ACHN (cell line): ENCODE measurements around the gene ACKR1.

Experiments used
- DNase-seq: peaks from one replicate; pipeline ENCODE4 v3.0.0-alpha.2; 2015
- in situ Hi-C: cut with HindIII; loops from 2 replicates; pipeline ENCODE4 v1.10.0; 2017; ENCODE audit warnings: low sequenced_read_pairs, low pct_ligation_motif_present, low pct_unique_long_range_greater_than_20kb

The ACKR1 gene

DNA sequence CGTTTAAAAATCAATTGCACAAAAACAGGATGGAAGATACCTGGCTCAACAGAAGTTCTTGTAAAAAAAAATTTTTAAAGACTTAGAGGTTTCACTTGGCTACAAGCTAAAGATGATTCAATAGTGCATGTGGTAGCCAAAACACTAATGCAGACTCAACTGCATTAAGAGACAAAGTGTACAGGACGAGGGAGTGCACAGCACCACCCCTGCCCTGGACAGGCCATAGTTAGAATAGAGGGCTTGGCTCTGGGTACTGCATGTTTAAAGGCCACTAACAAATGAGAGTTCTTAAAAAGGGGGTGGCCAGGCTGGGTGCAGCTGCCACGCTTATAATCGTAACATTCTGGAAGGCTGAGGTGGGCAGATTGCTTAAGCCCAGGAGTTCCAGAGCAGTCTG lies 7.9 kb downstream of the ACKR1 start:
- DNase-seq = no peak
- in situ Hi-C loops = no loop called here

DNA sequence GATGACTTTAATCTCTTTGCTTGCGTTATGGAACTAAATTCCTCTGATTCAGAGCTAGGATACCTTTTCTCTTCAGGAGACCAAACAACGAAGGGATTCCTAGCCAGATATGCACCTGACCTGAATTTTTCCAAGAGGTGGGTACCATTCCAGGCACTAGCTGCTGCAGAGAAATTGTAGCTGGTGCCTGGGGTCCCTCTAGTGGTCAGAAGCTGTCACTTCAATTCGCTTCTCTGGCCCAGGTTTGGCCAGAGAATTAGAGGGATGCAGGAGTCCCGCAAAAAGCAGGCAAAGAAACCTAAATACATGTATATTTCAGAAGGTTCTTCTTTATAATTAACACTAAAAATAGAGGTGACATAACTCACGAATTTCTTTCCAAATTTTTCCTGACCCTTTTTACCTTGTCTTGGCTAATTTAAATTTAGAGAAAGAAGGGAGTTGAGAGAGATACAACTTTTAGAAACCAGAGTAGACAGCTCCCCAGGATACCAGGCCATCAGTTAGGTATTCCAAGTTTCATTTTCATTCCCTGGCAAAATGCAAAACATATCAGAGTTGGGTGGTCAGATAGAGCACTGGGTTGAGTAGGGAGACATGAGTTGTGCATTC lies 9.6 kb downstream of the ACKR1 start:
- peak; percentile 58 for DNase-seq
- in situ Hi-C loops = no loop called here

DNA sequence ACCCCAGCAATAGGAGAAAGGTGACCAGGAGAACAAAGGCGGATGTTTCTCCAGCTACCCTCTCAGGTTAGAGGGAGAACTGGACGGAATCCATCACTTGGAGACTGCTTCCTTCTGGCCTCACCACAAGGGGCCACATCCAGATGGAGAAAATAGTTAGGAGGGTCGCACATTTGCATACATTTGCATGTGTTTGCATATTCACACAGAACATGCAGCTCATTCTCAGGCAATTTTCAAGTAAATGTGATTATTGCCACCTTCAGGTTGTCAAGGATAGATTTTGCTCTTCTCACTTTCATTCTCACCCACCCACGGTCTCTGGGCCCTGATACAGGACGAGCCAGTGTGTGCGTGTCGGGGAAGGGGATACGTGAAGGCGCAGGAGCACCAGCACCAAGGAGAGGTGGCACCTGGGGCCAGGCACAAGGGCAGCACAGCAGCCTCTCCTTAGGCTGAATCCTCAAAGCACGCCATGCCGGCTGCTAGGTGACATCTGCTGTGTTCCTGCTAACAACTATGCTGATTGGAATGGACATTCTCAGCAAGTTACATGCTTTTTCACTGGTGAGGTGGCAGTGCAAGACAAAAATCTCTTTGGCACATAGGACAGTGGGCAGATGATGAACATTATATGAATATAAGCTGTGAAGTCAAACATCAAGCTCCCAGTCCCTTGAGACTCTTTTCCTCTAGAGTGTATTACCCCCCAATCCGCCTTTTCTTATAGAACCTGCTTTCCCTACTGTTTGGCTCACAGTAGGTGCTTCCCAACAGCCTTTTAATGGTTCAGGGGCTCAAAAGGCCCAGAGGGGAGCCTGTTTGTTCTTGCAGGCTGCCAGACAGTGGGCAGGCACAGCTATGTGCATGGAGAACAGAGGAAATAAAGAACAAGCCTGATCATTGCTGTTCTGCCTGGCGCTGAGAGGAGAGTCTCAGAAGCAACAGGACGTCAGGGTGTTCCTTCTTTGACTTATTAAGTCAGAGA lies 14.3 kb downstream of the ACKR1 start:
- in situ Hi-C loops = no loop called here
- DNase-seq = no peak

DNA sequence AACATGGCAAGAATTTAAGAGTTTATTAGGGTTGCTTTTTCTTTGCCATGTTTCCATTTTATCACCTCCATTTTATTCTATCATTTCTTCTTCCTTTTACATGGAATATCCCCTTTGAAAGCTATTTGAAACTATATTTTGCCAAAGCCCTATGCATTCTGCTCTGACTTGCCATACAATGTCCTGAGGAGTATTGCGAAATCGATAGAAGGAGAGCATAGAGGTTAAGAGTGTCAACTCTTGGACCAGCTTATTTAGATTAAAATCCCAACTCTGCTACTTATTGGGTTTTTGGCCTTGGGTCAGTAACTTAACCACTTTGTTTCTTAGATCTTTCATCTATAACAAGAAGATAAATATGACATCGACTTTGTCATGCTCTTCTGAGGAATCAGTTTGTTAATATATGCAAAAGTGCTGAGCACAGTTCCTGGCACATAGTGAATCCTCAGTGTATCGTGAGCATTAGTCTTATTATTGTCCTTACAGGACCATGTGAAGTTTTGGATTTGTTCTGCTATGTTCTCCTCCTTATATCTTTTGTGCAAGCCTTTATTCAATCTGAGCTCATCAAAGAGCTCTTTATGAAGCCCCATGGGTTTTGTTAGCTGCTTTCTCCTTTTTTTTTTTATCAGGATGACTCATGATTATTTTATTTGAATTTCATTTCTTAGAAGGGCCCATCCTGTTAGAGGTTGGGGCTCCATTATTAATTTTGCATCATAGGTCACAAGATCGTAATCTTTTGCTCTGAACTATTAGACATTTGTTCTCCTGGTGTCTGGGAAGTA lies 17.6 kb downstream of the ACKR1 start:
- DNase-seq = no peak
- in situ Hi-C loops = no loop called here

DNA sequence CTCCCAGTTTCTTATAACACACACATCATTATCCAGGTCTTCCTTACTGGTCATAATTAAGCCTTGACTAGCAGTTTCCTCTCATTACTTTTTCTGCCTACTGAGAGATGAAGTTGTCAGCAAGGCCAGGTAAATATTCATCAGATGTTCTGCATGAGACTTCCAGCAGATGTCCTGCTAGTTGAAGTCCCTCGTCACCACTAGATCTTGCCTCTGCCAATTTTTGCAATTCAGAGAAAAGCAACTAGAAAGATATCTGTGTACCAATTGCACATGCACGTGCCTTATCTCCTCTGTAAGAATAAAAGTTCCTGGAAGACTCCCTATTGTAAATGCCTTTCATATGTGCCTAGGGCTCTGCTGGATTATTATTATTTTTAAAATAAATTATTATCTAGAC lies 18.3 kb downstream of the ACKR1 start:
- DNase-seq = no peak
- in situ Hi-C loops = no loop called here

DNA sequence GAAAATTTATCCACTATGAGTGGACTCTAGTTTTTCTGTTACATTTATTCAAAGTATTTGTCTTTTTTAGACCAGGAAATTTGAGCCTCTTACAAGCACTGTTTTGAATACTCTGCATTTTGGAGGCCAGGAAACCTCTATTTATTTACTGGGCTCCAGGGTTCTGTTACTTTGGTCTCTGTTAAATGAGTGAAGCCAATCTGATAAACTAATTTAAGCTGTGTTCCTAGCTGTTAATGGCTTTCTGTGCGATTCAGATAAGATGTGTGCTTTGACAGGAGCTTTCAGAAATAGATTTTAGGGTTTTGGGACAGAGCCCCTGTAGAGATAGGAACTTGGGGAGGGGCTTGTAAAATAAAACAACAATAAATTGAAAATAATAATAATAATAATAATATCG lies 23.9 kb downstream of the ACKR1 start:
- in situ Hi-C loops = no loop called here
- DNase-seq = no peak

DNA sequence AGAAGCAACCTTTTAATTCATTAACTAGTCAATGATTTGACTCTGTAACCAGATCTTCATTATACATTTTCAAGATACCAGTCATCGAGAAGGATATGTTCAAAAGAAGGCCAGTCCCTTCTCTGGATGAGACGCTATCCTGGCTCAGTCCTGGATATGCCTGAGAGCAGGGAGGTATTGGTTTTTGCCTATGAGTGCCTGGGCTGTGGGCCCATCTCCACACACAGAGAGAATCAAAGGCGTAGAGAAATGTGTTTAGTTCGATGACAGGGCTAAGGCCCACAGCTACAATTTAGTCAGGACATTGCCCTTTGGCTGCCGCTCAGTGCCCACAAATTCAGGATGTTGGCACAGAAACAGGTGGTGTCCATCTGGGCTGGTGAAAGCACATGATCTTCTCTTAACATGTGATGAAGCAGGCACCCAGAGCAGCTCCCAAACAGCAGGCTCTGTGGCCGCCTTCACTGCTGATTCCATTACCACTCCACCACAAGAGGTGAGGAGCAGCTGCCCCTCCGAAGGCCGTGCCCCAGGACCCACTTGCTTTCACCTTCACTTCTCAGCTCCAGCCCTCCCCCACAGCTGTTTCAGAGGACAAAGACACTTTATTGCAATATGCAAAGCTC lies 24.7 kb downstream of the ACKR1 start:
- in situ Hi-C loops = no loop called here
- DNase-seq = no peak

DNA sequence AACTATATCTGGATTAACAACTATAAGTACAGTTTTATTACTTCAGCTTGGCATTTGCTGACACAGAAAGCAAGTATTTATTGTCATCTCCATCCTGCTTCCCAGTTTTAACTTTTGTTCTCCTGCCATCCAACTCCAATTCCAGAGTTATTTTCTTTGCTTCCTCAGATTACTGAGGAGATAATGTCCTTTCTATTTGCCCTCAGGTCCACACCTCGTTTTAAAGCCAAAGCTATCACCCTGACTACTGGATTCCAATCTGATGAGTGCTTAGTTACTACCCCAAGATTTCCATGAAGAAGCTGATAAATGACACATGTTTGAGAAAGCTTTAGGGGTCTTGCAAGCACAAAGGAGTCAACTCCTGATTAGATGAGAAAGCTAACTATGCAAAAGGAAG lies 25.2 kb downstream of the ACKR1 start:
- in situ Hi-C loops = no loop called here
- no peak for DNase-seq

DNA sequence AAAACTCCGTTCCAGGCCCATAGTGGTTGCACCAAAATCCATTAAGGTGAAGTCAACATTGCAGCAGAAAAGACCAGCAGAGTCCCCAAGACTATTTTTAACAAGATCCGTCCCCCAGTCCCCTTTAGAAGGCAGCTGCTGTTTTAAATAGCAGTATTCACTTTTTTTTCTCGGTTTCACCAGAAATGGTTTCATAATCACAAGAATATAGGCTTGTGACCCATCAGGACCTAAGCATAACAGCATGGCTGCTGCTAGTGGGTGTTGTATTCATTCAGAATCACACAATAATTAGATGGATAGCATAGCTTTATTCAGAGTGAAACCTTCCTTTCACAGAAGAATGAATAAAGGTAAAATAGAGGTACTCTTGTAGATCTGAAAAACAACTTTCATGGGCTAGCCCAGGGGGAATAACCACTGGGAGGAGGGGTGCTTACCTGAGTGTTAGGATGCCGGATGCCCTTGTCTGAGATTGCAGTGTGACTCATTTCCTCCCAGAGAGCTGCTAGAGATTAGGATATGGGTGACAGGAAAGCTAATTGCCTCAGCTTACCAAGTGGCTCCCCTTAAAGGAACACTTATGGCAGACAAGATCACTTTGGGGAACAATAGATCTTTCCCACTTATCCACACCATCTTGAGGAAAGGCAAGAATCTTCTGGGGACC lies 35.0 kb downstream of the ACKR1 start:
- in situ Hi-C loops = no loop called here
- no peak for DNase-seq

DNA sequence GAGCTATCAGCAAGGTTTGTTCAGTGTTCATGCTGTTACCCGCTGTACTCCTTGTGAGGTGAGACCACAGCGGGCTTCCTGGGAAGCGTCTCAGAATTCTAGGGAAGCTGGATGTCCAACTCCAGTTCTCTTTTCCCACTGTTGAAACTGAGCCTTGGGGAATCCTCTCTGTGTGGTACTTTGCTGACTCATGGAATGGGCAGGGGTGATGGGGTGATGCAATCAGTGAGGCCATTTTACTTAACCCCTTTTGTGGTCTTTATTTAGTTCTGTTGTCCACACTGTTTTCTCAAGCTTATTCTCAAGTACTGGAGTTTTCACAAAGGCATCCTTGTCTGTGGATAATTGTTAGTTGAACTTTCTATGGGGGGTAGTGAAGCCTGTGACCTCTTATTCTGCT lies 42.6 kb downstream of the ACKR1 start:
- DNase-seq = no peak
- in situ Hi-C loops = no loop called here

DNA sequence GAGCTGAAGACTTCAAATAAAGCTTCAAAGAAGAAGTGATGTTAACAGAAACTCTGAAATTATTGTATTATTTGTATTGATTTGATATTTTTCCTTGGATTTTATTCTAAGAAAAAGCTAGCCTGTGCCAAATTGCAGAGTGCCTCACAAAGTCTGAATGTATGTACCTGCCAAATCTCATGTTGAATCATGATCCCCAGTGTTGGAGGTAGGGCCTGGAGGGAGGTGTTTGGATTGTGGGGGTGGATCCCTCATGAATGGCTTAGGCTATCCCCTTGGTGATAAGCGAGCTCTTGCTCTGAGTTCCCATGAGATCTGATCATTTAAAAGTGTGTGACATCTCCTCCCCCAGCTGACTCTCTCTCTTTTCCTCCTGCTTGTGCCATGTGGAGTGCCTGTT lies 43.6 kb downstream of the ACKR1 start:
- in situ Hi-C loops = no loop called here
- DNase-seq = no peak

DNA sequence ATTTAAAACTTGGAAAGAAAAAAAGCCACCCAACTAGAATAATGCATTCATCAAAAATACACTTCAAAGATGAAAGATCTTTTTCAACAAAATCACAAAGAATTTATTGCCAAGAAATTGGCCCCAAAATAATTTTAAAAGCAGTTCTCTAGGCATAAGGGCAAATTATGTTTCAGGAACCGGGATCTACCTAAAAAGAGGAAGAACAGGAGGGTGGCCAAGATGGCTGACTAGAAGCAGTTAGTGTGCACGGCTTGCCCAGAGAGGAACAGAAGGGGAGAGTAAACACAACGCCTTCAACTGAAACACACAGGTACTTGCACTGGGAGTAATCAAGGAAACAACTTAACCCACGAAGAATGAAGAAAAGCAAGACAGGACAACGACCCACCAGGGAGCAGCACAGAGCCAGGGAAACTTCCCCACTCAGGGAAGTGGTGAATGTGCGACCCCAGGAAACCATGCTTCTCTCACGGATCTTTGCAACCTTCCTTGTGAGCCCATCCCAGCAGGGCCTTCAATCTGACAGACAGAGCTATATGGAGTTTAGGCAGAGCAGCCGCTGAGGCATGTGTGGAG lies 46.1 kb downstream of the ACKR1 start:
- DNase-seq = peak; percentile 21
- in situ Hi-C loops = no loop called here
